Stimulated activated CD8-positive, alpha-beta memory T cell treated with anti-CD3 and anti-CD28 coated beads, Interleukin-7, amount 100 ng/mL, for 1 hour (primary cell): Measurements from ENCODE around the gene HM13.
"Not testable (repeated sequence)": the region's sequence is repeated elsewhere in the genome, so short reads cannot be mapped to it uniquely, and the experiment has no call there.

Source experiments
- DNase-seq, 2 donors: peaks; one replicate each; pipeline ENCODE4 v3.0.0-alpha.2; 2020; ENCODE audit warnings: low read depth in 2 of 2

The HM13 gene

GRCh38 chr20:31542963-31543362 lies 28.7 kb downstream of the HM13 start:
- no peak for DNase-seq

- no peak for DNase-seq
These were observed 29.8 kb downstream of the HM13 start for GRCh38 chr20:31543966-31544598.

DNA sequence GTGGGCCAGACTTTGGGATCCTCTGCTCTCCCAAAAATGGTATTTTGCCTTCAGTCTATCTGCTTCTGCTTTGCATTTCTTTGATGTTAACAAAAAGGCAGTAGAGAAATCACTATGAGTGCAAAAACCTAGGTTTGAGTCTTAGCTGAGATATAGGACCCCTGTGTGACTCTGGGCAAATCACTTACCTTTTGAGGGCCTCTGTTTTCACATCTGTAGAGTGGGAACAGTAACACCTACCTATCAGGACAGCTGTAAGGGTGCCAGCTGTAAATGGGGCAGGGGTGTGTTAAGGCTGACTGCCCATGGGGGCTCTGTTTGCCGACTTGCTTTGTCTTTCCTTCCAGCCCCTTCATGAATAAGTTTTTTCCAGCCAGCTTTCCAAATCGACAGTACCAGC lies 30.4 kb downstream of the HM13 start:
- no peak for DNase-seq

DNA sequence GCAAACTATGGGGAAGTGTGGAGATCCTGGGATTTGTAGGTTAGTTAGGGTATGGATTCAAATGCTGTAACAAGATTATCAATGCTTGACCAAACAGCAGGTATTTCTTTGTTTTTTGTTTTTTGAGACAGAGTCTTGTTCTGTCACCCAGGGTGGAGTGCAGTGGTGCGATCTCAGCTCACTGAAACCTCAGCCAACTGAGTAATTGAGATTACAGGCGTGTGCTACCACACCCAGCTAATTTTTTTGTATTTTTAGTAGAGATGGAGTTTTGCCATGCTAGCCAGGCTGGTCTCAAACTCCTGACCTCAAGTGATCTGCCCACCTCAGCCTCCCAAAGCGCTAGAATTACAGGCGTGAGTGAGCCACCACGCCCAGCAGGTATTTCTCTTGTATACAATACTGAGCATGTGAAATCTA lies 31.4 kb downstream of the HM13 start:
- DNase-seq, result not testable (repeated sequence)

DNA sequence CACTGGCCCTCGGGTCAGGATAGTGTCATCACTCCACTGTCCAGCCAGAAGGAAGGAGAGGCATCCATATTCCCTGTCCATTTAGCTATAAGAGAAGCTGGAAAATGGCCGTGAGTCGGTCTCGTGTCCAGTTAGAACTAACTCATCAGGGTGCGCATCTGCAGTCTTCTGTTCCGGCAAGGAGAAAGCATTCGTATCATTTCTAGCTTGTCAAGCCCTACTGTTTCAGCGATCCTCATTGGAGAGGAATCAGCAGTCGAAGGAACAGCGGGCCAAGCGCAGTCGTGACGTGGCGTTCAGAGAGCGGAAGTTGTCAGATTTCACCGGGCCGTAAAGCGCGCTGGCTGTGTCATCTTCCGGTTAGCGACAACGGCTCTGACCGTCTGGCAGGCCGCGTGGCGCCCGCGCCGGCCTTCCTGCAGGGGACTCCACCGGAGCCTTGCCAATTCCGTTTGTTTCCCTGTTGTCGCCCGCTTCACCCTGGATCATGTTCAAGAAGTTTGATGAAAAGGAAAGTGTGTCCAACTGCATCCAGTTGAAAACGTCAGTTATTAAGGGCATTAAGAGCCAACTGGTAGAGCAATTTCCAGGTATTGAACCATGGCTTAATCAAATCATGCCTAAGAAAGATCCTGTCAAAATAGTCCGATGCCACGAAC lies 32.9 kb downstream of the HM13 start:
- DNase-seq, result peak; percentile 57 to 59

DNA sequence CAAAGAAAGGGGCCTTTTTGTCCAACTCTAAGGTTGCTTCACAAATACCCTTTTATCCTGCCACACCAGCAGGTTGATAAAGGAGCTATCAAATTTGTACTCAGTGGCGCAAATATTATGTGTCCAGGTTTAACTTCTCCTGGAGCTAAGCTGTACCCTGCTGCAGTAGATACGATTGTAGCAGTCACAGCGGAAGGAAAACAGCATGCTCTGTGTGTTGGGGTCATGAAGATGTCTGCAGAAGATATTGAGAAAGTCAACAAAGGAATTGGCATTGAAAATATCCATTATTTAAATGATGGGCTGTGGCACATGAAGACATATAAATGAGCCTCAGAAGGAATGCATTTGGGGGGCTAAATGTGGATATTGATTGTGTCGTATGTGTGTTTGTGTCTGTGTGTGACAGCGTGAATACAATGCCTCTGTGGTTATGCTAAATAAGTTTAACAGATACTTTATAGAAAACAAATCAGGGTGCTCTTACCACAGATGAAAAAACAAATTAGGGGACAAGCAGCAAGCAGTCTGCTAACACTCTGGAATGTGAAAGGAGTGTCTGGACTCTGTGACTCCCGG lies 33.6 kb downstream of the HM13 start:
- no peak for DNase-seq

DNA sequence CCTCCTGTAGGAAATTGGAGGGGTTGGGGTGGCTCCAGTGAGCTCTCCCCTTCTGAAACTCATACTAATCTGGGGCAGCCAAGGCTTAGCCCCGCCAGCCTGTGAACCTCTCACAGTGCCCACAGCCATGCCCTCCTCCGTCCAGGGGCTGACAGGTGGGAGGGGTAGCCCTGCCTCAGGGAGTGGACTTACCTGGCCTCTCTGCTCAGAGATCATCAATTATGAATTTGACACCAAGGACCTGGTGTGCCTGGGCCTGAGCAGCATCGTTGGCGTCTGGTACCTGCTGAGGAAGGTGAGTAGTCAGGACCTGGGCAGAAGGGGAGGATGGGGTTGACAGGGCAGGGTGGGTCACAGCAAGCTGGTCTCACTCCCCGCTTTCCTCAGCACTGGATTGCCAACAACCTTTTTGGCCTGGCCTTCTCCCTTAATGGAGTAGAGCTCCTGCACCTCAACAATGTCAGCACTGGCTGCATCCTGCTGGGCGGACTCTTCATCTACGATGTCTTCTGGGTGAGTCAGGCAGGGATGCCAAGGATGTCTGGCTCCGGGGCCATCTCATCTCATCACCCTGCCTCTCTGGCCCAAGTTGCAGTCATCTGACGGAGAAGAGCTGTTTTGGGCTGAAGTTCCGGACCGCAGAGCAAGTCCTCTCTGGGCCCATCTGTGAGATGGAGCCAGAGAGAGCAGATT lies 34.7 kb downstream of the HM13 start:
- DNase-seq, result no peak

DNA sequence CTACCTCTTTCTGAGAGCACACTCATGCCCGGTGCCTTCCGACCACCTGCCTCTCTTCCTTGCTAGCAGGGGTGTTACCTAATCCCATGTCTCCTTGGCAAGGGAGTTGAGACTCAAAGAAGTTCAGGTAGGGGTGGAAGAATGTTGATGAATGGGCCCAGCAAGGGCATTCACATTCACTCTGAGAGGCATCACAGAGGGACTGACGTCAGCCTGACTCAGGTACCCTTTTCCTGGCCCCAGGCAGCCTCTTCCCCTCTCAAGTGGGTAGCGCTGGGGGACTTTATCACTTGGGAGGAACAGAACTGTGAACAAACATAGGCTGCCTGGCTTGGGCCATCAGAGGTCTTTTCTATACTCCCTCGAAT lies 35.3 kb downstream of the HM13 start:
- DNase-seq, result no peak

DNA sequence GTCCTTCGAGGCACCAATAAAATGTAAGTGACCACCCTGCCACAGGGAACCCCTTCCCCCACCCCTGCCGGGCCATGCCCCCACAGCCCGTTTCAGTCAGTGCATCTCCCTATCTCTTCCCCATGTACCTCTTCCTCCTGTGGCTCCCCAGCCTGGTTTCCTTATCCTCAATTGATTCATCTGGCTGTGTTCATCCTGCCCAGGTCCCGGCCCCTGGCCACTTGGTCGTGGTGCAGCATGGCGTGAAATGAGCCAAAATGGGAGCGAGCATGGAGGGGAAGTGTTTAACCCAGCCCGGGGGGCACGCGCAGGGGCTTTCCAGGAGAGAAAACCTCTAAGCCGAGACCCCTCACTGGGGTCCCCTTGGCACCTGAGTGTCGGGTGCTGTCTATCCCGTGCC lies 35.9 kb downstream of the HM13 start:
- DNase-seq, result no peak

DNA sequence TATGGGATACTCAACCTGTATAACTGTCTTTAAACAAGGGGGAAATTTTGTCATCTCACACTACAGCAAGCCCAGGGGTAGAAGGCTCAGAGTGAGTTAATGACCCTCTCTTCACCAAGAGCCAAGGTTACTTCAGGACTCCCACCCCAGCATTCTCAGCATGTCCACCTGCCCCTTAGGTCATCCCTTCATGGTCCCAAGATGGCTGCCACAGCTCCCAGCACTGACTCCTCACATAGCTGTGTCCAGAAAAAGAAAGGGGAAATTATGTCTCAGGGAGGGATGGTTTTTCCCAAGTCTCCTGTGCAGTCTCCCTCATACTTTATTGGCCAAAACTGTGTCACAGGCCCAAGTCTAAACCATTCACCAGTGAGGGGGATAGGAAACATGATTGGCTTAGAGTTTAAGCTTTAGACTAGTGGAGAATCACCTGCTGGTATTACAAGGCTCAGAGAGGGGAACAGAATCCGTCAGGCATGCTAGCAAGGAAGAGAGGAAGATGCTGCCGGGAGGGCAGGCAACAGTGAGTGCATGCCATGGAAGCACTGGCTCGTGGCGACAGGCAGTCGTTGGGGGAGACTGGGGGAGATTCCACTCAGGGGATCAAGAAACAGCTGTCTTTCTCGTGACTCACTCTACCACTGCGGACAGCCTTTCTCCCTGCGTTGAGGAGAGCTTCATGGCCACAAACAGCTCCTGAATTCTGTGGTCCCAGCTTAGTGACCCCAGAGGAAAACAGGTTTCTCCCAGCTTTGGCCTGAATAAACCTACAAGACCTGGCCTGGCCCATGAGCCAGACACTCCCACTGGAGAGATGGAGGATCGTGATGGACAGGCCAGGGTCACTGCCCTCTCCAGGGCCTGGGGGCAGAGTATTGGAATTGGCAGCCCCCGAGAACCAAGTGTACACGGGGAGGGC lies 37.2 kb downstream of the HM13 start:
- DNase-seq, result no peak

GRCh38 chr20:31555203-31555775 lies 41.0 kb downstream of the HM13 start:
- DNase-seq, result no peak

DNA sequence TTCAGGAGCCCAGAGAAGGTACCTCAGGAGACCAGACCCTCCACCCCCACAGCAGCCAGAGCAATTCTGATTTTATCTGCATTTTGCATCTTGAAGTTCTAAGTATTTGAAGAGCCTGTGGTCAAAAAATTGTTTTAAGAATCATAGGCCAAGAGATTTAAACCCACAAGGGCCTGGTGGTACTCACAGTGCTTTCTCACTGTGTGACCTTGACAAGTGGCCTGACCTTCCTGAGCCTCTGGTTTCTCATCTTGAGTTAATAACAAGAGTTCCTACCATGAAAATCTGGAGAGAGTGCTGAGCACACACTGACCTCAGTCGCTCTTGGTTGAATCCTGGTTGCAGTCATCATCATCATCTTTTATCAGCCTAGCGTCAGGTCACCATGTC lies 45.5 kb downstream of the HM13 start:
- DNase-seq, result no peak

- peak; percentile 48 to 50 for DNase-seq
These were observed 46.0 kb downstream of the HM13 start for GRCh38 chr20:31560094-31560745.

DNA sequence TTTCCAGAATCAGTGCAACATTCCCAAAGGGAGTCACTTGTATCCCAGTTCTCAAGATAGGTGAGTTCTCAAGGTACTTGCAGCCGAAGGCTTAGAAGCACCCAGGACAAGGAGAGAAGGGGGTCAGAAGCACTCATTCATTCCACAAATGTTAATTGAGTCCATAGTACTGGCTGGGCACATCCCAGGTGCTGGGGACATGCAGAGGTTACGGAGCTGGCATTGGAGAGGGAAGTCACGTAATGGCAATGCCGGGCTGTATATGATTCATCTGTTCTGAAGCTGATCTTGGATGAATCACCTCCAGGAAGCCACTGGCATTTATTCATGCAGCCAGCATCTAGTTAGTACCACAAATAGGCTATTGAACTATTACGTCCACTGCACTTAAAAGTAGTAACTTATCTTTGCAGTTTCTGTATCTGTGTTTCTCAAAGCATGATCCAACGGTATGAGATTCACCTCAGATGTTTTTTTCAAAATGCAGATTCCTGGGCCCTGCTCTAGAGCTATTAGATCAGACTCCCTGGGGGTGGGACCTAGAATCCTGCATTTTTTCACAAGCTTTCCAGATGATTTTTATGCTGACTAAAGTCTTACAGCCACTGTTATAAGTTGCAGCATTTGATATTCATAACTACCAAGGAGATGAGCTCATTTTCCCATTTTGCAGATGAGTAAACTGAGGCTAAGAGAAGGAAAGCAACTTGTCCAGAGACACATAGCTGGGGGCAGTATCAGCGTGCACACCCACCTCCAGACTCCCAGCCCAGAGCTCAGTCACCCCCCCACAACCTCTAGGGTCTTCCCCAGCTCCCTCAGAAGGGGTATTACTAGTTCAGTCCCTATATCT lies 46.7 kb downstream of the HM13 start:
- DNase-seq, result no peak

- no peak for DNase-seq
These were observed 48.0 kb downstream of the HM13 start for GRCh38 chr20:31562241-31562640.

DNA sequence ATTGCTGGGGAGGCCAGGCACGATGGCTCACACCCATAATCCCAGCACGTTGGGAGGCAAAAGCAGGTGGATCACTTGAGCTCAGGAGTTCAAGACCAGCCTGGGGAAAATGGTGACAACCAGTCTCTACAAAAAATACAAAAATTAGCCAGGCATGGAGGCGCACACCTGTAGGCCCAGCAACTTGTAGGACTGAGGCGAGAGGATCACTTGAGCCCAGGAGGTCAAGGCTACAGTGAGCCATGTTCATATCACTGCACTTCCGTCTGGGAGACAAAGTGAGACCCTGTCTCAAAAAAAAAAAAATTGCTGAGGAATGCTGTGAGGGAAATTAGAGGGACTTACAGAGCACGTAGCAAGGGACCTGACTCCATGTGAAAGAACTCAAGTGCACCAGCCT lies 50.0 kb downstream of the HM13 start:
- DNase-seq, result no peak

- no peak for DNase-seq
These were observed 51.6 kb downstream of the HM13 start for GRCh38 chr20:31565699-31566318.

GRCh38 chr20:31566319-31566657 lies 52.0 kb downstream of the HM13 start:
- no peak for DNase-seq

DNA sequence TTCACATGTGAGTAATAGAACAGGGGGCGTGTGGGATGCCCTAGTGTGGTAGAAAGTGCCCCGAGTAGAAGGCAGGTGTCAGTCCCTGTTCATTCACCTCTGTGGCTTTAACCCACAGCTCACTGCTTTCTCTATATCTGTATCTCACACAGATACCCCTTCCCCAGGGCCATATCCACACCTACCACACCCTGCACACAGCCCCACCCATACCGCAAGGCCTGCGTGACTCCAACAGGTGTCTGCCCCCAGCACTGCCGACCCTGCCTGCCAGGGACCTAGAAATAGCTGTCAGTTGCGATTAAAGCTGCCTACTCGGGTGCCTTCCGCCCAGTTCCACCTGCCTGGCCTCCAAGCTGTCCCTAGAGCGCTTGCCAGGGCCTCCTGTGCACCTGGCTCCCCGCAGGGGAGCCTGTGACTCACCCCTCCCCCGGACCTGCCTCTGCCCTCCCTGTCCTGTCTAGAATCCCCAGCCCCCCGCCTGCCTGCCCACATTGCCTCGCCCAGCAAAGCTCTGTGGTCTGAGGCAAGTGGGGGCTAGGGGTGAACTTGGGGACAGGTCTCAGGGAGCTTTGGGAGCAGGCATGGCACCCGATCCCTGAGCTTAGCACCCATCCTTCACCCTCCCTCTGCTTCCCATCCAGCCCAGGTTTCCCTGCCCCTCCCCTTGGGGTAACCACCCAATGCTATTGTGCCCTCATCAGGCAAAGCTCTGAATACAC lies 52.6 kb downstream of the HM13 start:
- DNase-seq, result no peak
